Measurements from ENCODE around the gene SEMA3B.

GRCh38 chr3:50314342-50314741 is 45.4 kb downstream of the SEMA3B start:
- TF ChIP-seq CTCF (IDR thresholded peaks at IDR 0.05; ENCODE audit: low read length), result no peak
- no peak for TF ChIP-seq EZH2 (optimal IDR thresholded peaks at IDR 0.05; ENCODE audit: low read depth, low read length)
- TF ChIP-seq EZH2phosphoT487 (IDR thresholded peaks at IDR 0.05; ENCODE audit: low read length), result no peak
